GM12873 (cell line): Measurements from ENCODE around the gene DPY19L3.

Experiments used
- CTCF ChIP-seq: IDR thresholded peaks from 2 replicates; pipeline ENCODE4 v1.5.1; 2012; ENCODE audit warnings: low read depth, mild to moderate bottlenecking, moderate library complexity, low read length, control low read depth; ENCODE audit not compliant: insufficient read depth; ENCODE audit errors: missing control alignments

The DPY19L3 gene

DNA sequence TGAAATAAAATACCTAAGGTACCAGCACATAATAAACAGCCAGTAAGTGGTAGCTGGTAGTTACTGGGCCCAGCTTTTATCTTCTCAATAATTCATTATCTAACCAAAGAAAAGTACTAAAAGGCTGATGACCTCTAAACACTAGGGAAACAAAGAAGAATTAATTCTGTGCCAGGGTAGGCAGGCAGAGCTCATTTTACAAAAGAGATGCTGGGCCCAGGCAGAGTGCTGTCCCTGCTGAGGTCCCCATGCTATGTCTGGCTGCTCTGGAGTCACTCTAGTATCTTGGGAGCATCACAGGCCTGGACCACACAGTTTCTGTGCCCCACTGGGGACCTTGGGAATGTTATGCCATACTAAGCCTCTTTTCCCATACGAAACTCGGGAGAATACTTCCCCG, 41.9 kb upstream of the DPY19L3 start:
- no peak for TF ChIP-seq CTCF

- no peak for TF ChIP-seq CTCF
Measured at GRCh38 chr19:32364040-32364439, 41.5 kb upstream of the DPY19L3 start.

GRCh38 chr19:32367063-32367462, 38.5 kb upstream of the DPY19L3 start:
- no peak for TF ChIP-seq CTCF

DNA sequence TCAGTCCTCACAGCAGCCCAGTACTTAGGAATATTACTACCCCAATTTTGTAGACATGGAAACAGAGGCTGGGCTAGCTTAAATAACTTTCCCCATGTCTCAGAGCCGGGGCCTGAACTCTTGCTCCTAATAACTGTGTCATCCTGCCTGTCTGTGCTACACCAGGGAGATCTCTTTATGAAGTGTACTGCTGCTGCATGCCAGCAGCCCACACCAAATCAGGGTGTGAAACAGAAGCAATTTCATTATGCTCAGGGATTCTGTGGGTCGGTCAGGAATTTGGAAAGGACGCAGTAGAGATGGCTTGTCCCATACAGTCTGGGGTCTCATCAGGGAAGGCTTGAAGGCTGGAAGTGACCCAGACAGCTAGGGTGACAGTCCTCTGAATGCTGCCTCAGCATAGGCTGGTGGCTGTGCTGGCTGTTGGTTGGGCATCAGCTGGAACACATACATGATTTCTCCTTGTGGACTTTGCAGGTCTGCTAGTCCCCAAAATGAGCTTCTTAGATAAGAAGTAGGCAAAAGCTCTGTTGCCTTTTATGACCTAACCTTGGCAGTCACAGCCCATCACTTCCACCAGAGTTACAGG, 37.5 kb upstream of the DPY19L3 start:
- TF ChIP-seq CTCF, result no peak

DNA sequence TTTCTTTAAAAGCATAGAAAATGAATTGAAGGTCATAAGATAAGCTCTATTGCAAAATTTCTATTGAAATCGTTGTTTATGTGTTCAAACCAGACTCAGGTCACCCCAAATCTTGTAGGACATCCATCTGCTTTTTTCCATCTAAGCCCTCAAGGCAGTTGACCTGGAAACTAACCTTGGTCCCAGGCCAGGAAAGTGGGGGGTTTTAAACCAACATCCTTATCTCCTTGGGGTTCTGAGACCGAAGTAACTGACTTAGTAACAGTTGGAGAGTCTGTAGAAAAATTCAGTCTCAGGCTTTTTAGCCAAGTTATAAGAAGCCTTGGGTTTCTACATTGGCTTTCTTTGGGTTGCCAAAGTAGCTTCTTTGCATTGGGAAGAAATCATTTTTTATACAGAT, 36.8 kb upstream of the DPY19L3 start:
- no peak for TF ChIP-seq CTCF

DNA sequence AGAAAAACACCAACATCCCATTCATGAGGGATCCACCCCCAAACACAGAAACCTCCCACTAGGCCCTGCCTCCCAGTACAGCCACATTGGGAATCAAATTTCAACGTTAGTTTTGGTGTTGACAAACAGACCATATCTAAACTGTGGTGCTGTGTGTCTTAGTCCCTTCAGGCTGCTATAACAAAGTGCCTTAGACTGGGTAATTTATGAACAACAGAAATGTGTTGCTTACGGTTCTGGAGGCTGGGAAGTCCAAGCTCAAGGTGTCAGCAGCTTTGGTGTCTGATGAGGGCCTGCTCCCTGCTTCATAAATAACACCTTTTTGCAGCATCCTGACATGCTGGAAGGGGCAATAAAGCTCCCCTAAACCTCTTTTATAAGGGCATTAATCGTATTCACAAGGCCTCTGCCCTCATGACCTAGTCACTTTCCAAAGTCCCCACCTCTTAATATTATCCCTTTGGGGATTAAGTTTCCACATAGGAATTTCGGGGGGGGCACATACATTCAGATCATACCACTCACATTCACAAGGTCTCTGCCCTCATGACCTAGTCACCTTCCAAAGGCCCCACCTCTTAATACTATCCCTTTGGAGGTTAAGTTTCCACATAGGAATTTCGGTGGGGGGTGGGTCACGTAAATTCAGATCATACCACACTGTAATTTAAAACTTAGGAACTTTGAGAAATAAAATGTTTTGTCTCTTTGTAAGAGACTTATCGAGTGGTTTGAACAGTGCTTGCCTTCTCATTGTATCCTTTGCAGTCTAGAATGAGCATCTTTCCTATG, 32.6 kb upstream of the DPY19L3 start:
- TF ChIP-seq CTCF, result no peak

GRCh38 chr19:32373585-32374295, 31.8 kb upstream of the DPY19L3 start:
- TF ChIP-seq CTCF, result no peak
